ENCODE measurements around the gene KLHDC10. TPM values are rescaled to one million over a fixed set of nuclear protein-coding genes. Genes with fewer than 3 reads are reported as not detected.
"Not testable (repeated sequence)": the region's sequence is repeated elsewhere in the genome, so short reads cannot be mapped to it uniquely, and the experiment has no call there.

The KLHDC10 gene
- total RNA-seq, 2 donors from 2014 or later = 19.7 to 20.8 TPM

DNA sequence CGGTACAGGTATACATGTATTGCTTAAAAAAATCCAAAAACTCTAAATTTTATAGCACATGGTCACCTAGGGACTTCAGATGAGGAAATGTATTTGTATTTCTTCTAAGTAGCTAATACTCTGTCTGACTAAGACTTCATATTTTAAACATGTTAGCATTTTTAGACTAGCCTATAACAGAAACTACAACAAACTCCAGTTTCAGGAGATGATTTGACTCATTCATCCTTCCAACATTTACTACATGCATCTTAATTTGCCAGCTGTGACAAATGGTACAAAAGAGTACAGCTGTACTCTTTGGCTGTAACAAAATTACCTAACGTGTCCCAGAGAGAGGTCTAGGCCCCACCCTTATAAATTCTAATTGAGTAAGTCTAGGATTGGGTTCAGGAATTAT lies 112.7 kb downstream of the KLHDC10 start:
- no peaks in the 10 kb centered on the region for H3K9me3 Mint-ChIP-seq
- H3K27me3 Mint-ChIP-seq = no peaks in the 10 kb centered on the region
- no peak for DNase-seq (ENCODE audit: low spot score)
- H3K4me3 Mint-ChIP-seq = peak overlapping the region; percentile 72
- ATAC-seq = peak in 1 of 2 donors; percentile 52
- peak overlapping the region; percentile 22 to 86 for H3K27ac Mint-ChIP-seq
- H3K36me3 Mint-ChIP-seq = peaks cover 33% of the 10 kb centered on the region
- H3K4me1 Mint-ChIP-seq (ENCODE audit: low read depth in 2 of 2) = peaks cover 13 to 25% of the 10 kb centered on the region in 2 donors

DNA sequence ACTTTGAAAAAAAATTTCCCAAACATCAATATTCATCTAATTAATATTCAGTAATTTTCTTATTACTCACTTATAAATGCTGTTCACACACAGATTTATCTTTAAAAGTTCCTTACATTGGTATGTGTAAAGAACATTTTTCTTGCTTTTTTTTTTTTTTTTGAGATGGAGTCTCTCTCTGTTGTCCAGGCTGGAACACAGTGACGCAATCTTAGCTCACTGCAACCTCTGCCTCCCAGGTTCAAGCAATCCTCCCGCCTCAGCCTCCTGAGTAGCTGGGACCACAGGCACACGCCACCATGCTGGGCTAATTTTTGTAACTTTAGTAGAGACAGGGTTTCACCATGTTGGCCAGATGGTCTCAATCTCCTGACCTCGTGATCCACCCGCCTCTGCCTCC lies 114.0 kb downstream of the KLHDC10 start:
- not testable (repeated sequence) for DNase-seq (ENCODE audit: low spot score); H3K4me3 Mint-ChIP-seq; ATAC-seq; H3K9me3 Mint-ChIP-seq; H3K27ac Mint-ChIP-seq; H3K27me3 Mint-ChIP-seq
- Mint-ChIP-seq H3K4me1 (ENCODE audit: low read depth in 2 of 2) (peaks cover 13 to 25% of the 10 kb centered on the region in 2 donors), H3K36me3 (peaks cover 26% of the 10 kb centered on the region)

Other genes starting within 250 kb of the KLHDC10 start
- 10 to 100 TPM; 24.9 to 45.2 TPM for gene UBE2H, start 117.6 kb upstream of the KLHDC10 start, total RNA-seq
- 10 to 100 TPM; 22.8 to 40.8 TPM for gene ZC3HC1, start 19.2 kb upstream of the KLHDC10 start, total RNA-seq
- gene TMEM209, start 134.9 kb downstream of the KLHDC10 start, total RNA-seq = 10 to 100 TPM; 39.4 to 43.9 TPM
- gene SSMEM1, start 137.3 kb downstream of the KLHDC10 start, total RNA-seq = not detected
- gene CPA2, start 196.3 kb downstream of the KLHDC10 start, total RNA-seq = not detected
- gene CPA4, start 222.6 kb downstream of the KLHDC10 start, total RNA-seq = not detected

Data from natural killer cell treated with Interleukin-12 subunit alpha and Interleukin-12 subunit beta and Interleukin-15 and Interleukin-18, amount 100 ng/mL, for 72 hours (primary cell).